ENCODE data around the gene PAPPA2.
A peak's percentile ranks its signal among the peaks of the same experiment; 100 is the strongest.

The PAPPA2 gene

DNA sequence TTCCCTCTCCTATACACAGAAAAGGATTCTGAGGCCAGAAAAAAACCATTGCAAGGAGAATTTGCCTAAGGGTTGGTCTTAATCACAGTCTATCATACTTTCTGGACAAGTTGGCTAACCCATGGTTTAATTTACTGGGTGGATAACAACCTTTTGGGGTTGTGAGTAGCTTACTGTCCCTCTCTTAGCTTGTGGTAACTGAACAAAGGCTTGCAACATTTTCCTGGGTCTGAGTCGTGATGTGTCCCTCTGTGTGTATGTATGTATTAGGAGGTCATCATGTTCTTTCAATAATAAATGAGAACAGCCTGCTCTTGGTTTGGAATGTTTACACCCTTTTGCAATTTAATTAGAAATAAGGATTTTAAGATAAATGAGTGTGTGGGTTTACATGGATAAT lies 36.7 kb downstream of the PAPPA2 start:
- no peak for DNase-seq

DNA sequence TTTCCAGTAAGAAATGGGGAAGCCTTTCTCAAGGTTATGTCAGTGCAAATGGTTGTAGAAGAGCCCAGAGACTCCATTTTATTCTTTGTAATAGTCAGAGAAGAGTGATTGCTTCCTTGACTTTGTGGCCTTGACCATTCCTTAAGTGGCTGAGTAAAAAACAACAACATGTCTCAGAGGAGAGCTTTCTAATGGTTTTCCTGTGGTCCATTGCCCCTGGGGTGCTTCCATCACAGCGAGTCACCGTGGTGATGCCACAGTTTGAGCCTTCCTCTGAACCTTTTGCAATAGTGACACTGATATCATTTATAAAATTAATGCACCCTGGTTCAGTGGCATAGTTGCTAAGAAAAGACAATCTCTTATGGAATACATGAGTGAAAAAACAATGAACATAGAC lies 38.6 kb downstream of the PAPPA2 start:
- DNase-seq: no peak

DNA sequence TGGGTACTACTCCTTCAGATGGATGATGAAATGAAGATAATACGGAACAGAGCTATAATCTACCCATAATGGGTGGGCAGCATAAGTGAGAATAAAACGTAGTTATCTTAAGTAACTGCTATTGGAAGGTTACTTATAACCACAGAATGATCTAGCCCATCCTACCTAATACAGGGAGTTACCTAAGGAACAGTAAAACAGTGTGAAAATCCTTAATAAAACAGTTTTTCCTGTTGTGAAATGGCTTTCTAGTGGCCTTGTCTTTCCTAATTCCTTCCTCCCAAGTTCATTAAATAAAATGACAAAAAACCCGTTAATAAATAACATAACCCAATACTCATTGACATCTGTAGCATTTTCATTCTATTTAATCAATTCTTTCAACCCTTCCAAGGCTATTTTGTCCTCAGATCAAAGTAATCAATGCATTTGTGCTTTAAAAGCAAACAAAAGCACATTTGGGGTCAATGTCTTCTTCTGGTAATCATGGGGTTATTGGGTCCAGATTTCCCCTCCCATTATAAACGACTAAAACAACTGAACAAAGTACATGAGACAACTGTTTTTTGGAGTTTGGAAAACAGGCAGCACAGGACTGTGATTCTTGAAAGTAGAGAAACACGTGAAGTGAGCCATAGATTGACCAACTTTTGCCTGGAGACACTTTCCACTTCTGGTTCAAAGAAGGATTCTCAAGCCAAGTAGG lies 42.0 kb downstream of the PAPPA2 start:
- DNase-seq: no peak

DNA sequence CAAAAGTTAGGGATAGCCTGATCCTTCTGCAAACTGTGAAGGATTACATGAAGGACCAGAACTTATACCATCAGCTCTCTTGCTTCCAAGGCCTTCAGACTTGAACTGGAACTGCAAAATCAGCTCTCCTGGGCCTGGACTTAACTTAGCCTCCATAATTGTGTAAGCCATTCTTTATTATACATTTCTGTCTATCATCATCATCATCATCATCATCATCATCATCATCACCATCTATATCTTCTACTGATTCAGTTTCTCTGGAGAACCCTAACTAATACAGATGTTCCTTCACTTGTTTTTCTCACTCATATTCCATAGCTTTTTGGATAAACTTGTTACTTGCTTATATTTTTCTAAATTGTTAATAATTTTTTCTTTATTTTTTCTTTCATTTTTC lies 50.0 kb downstream of the PAPPA2 start:
- DNase-seq: no peak

DNA sequence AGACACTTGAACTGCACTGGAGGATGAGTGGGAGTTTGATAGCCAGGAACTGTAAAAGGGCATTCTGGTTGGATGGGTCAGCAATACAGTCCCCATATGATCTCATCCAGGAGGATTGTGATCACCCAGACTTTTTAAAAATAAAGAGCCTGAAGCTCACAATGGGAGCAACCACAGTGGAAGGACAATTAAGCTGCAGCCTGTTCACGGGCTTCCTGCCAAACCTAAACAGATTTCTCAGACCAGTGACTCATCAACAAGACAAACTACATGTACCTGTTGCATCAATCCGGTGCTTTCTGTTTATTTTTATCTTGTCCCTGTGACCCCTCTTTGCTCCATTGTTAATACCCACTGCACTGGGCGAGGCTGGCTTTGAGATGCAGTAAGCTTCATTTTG lies 52.3 kb downstream of the PAPPA2 start:
- peak; percentile 31 for DNase-seq

DNA sequence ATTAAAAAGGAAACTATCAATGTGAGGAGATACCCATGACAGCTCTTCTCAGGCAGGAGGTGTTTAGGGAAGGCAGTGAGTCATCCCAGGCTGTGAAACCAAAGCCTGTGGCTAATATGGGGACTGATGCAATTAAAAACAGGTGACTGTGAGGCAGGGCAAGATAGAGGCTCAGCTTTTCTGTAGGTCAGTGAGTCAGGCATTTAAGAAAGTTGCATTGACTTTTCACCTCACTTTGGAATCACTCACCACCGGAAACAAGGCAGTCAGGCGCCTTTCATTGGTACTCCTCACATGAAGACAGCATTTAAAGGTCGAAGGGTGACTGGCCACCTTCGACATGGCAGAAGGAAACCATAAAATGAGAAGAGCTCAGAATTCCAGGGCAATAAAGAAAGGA lies 54.5 kb downstream of the PAPPA2 start:
- no peak for DNase-seq

DNA sequence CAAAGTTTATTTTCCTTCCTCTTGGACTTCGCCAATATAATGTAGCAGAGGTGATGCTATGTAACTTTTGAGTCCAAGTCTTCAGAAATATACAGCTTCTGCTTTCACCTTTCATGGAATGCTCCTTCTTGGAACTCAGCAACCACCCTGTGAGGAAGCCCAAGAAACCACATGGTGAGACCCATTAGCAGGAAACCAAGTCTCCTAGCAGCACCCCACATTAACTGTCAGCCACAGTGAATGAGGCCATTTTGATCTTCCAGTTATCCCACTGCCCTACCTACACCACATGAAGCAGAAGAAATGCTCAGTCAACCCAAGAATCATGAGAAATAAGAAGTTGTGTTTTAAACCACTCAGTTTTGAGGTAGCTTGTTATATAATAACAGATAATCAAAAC lies 58.2 kb downstream of the PAPPA2 start:
- DNase-seq: no peak

DNA sequence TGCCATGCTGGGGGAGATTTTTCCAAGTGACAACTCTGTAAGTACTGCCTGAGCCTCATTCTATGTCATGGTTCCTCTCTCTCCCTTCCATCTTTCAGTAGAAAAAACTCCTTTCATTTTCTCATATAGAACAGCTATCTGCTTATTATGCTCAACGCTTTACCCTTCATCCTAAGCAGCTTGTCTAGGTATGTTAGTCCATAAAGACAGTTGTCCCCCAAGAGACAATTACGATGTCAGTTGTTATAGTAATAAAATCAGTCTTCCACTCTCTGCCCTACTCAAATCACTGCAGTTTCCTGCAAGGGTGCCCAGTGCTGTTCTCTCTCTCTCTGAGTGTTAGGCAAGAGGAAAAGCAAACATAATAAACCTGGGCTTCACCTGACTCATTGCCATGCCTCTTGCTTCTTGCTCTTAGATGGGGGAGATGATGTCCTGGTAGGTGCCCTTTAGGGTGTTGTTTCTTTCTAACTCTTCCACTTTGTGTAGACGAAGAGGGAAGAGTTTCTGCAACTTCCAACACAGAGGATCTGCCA lies 59.4 kb downstream of the PAPPA2 start:
- no peak for DNase-seq

DNA sequence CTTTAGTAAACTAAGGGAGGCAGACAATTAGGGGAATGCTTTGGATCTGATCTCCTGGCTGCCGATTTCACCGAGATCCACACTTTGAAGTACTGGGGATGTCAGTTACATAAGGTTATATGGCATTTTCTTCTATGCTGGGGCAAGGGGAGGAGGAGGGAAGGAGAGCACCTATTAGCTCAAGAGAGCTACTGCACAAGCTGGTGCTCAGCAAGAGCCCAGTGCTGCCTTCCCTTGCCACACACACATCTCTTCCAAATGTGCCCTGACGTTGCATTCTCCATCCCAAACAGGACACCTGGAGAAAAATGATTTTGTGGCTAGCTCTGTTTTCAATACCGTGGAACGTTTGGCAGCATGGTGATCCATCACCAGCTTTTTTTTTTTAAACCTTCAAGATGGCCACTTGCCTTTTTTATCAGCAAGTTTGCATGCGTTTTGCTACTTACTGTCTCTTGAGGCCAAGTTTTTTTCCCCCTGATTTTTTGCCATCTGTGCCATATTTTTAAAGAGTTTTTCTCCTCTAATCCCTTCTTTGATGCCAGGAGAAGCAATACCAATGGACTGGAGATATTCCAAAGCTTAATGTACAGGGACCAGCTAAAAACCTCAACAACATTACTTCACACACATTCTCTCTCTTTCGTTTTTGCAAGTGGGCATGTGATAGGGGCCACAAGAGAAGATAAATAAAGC lies 66.6 kb downstream of the PAPPA2 start:
- no peak for DNase-seq

DNA sequence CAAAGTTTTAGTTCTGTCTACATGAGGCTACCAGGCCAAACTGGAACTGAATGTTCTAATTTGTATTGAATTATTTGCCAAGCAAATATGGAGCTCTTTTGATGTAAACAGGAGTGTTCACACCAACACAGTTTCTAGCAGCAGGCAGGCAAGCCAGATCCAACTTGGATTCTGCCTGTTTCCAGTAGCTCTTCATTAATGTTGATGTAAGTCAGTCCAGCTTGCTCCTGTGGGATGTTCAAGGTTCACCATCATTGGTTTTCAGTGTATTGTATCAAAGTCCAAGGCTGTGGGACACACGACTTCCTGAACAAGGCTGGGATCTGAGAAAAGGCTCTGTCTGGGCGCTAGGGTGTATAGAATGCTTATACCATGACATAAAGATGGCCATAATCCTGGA lies 68.1 kb downstream of the PAPPA2 start:
- DNase-seq: no peak

DNA sequence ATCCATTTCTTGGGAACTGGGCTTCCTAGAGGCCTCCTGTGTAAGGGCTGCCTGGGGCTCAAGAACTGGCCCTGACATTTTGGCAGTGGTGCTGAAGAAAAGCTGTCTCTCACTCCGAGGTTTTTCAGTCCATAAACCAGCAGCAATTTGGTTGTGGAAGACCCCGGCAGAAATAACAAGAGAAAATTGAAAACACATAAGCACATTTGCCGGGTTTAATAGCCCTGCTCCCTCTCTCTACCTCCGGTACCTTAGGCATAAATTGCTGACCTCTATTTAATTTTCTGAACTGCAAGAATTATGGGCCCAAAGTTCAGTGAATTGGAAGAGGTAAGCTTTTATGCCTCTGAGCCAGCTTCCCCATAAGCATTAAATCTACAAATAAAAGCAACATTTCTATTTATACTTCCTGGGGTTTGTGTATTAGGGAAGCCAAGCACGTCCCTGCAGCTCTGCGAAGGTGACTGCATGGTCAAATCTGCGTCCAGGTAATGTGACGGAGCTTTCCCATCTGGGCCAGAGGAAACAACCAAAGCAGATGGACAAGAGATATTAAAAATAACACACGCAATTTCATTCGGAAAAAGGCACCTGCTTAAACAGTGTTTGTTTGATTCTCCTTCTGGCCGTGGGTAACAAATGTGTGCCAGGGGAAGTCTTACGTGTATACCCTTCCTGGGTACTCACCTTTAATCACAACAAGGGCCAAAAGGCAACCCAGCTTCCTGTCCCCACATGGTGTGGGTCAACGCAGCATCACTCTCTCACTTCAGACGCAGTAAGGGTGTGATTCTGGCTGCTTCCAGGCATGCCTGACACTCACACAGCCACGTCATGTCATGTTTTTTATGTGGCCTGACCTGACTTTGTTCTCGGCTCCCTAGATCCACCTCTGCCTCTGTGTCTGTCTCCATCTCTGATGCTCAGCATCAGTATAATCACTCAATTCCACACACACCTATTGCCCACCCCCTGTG lies 69.2 kb downstream of the PAPPA2 start:
- DNase-seq: no peak

DNA sequence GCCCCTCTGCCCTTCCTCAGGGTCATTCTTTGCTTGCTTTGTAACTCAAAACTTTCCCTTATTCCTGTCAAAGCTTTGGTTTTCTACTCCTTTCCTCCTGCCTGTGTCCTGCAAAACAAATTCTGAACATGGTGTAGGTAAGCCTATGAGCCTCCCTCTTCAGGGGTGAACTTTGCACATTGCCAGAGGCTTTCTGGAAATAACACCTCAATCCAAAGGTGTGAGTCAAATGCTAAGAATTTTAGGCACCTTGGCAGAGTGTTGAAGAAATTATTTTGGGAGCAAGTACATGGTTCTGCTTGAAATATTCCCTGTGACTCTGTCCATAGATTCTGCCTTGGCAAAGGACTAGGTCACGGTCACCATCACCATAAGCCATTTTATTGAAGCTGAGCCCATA lies 70.0 kb downstream of the PAPPA2 start:
- no peak for DNase-seq

DNA sequence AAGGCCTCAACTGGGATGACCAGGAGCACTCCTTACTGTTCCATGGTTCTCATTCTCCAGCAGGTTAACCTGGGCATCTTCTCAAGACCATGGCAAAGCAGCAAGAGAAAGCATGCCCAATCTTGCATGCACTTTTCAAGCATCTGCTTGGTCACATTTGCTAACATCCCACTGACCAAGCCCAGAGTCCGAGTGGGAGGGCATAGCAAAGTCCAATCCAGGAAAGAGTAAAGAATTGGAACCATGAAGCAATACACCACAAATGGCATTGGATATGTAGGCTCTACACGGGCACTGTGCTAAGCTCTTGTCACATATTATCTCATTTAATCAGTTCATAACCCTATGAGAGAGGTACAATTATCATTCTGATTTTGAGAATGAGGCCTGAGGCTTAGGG lies 73.6 kb downstream of the PAPPA2 start:
- no peak for DNase-seq

DNA sequence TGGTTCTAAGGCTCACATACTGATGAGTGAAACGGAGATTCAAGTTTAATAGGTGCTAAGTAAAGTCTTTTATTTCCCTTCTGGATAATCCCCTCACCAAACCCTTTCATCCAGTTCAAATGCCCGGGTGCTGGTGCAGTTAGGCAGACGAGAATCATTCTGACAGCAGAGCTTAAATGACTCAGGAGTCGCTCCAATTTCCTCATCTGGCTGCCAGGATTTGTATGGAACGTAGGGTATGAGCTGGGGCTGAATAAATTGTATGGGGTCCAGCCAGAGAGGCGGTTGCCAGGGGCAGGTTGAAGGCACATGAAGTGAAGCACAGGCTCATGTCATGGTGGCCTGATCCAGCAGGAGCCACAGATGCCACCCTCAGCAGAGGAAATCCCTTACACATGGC lies 76.0 kb downstream of the PAPPA2 start:
- DNase-seq: no peak

DNA sequence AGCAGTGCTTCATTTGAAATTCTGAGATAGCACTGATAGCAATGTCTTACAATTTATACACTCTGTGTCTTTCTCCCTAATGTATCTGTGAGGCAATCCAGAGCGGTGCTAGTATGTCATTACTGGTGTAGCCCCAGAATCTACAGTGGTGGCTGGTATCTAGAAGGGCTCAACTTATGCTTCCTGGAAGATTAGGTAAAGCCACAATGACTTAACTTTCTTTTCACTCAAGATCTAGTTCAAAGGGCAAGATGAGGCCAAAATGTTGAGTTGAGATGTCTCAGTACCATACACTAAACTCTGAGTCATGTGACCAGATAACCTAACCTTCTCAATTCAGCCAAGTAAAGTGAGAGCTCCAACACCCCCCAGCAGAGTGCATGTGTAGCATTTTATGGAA lies 77.5 kb downstream of the PAPPA2 start:
- DNase-seq: no peak

DNA sequence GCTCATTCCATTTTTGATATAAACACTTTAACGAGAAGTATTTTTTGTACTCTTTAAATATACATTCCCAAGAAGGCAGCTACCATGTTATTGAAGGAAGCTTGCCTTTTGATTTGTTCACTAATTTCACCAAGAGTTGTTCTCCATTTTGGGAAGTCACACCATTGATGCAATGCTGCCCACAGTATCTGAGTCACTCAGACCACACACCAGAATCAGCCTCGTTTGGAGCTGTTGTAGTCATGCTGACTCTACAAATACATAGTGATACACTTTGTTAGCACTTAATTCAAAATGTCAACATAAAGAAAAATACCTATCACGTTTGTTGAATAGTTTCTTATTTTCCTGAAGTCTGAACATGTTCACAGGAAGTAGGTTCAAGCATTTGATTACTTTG lies 78.7 kb downstream of the PAPPA2 start:
- no peak for DNase-seq

DNA sequence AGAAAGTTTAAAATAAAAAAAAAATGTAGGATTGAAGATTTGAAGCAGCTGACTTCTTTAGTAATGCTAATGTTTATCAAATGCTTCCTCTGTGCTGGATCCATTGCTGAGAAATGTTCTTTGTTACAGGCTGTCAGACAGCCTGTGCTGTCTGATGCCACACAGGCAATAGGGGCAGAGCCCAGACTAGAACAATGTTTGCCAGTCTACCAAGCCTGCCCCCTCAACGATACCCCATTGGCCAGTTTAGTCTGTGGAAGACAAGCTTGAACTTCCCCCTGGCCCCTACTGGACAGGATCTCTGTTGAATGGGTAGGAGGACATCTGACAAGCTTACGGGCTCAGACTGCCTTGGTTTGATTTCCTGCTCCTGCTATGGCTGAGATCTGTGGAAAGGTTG lies 79.4 kb downstream of the PAPPA2 start:
- DNase-seq: no peak

DNA sequence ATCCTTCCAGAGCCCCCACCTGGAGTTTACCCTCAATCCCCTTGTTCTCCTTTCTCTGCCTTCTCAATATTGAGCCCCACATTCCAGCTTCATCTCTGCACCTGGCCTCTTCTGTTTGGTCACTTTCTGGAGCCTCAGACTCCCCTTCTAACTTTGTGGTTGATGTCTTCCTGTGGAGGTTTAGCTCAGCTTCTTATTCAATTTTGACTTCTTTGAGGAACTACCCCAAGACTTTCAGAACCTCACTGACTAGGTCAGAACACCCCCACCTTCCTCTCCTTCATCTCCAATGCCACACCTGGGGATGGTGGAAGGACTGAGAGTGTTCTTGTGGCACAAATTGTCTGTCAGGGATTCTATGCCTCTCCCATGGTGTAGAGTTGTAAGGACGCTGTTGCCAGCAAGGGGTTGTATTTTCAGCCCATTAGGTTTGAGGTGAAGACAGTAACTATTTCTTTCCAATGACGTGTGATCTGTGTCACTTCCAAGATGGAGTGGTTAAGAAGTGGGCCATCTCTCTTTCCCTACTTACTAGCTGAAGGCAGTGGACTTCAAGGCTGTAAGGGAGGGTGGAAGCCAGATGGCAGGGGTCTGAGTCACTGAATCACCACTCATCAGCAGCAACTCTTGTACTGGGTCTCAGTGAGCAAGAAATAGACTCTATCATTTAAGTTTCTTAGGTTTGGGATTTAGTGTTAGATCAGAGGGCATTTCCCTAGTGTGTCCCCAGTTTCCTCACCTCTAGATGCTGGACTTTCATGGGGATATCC lies 80.6 kb downstream of the PAPPA2 start:
- DNase-seq: no peak

DNA sequence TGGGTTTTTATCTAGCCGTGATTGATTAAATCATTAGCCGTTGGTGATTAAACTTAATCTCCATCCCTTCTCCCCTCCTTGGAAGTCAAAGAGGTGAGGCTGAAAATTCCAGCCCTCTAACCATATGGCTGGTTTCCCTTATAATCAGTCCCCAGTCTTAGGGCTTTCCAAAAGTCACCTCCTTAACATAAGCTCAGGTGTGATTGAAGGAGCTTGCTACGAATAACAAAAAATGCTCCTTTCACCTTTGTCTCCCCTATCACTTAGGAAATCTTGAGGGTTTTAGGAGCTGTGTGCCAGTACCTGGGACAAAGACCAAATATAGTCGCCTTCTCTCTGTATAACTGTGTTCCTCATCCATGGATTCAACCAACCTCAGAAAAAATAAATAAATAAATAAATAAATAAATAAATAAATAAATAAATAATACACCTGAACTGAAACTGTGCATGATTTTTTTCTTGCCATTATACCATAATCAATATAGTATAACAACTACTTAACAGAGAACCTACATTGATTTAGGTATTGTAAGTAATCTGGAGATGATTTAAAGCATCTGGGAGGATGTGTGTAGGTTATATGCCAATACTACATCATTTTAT lies 82.2 kb downstream of the PAPPA2 start:
- DNase-seq: no peak

DNA sequence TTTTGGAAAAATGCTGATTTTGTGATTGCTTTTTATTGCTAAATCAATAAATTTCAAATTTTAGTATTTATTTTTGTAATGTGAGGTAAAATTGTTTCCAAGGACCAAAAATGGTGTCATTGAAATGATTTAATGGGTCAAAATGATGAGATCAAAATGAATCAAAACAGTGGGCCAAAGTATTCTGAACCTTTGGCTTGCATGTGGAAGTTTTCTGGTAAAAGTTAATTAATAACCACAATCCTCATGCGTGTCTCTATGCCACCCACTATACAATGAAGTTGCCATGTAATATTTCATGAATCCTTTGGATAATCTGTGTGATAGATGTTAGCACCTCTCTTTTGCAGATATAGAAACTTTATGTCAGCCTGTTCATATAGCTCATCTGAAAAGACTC lies 83.8 kb downstream of the PAPPA2 start:
- no peak for DNase-seq

DNA sequence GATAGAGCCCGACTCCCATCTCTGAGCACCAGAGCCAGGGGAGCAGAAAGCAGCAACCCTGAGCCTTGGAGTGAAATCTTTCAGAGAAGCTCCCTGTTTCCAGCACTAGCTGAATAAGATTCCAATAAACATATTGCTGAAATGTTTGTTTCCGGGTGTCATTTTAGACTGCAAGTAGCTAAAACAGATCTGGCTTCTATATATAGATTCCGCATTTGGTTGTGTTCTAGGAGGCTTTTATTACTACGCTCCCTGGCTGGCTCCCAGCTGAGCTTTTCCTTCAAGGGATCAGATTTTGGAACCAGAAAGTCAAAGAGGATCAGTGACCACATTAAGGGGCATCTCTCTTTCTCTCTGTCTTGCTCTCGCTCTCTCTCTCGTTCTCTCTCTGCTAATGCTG lies 88.2 kb downstream of the PAPPA2 start:
- DNase-seq: no peak
